WTC11 (cell line): ENCODE results near the gene SMLR1.

ENCODE experiments used
- CTCF ChIP-seq: fragments of 200-600 bp; IDR thresholded peaks from 2 replicates; pipeline ENCODE4 v1.8.0; 2022; ENCODE audit warnings: antibody characterized with exemption
- ELF4 ChIP-seq: sonication (generic); formaldehyde crosslinking; IDR thresholded peaks from 2 replicates; pipeline ENCODE4 v1.8.1; 2022; ENCODE audit warnings: low read depth, mild to moderate bottlenecking, moderate library complexity, missing genetic modification reagents
- FOXJ3 ChIP-seq: sonication (generic); formaldehyde crosslinking; IDR thresholded peaks from 2 replicates; pipeline ENCODE4 v1.9.0; 2021; ENCODE audit warnings: missing genetic modification reagents, mild to moderate bottlenecking, borderline replicate concordance
- NFYB ChIP-seq: sonication (generic); formaldehyde crosslinking; conservative IDR thresholded peaks from 2 replicates; pipeline ENCODE4 v1.8.0; 2022; ENCODE audit warnings: low read depth, missing genetic modification reagents
- ZNF671 ChIP-seq: fragments of 250-450 bp; sonication (Bioruptor Pico); IDR thresholded peaks from 2 replicates; pipeline ENCODE4 v1.8.0; 2021; ENCODE audit warnings: mild to moderate bottlenecking

GRCh38 chr6:130824978-130825694 lies 2.1 kb upstream of the SMLR1 start:
- TF ChIP-seq CTCF (no peak), ZNF671 (no peak), FOXJ3 (CRISPR knock-in tag) (no peak), NFYB (CRISPR knock-in tag) (no peak), ELF4 (CRISPR knock-in tag) (no peak)
